HG02885 (cell line): Measurements from ENCODE around the gene TNFRSF12A.
A peak's percentile ranks its signal among the peaks of the same experiment; 100 is the strongest.

ENCODE experiments used
- ATAC-seq: cut with Tn5 transposase; IDR thresholded peaks from one replicate; pipeline ENCODE4 v1.9.1; 2021; ENCODE audit warnings: mild to moderate bottlenecking; ENCODE audit not compliant: unreplicated experiment, poor library complexity

Gene TNFRSF12A

GRCh38 chr16:3023669-3024478 lies 3.7 kb downstream of the TNFRSF12A start, which contains the start of the genes HCFC1R1 and THOC6:
HCFC1R1 (minus strand) TSS chr16:3023942; CDS start chr16:3023941, 1 bp downstream.
THOC6 (plus strand) TSS chr16:3024035; CDS start chr16:3024327, 292 bp downstream.
- ATAC-seq, result peak; percentile 80

- no peak for ATAC-seq
These were observed 5.1 kb downstream of the TNFRSF12A start for GRCh38 chr16:3025032-3026002.

- ATAC-seq, result no peak
These were observed 5.8 kb downstream of the TNFRSF12A start for GRCh38 chr16:3026003-3026378.

- no peak for ATAC-seq
These were observed 6.7 kb downstream of the TNFRSF12A start for GRCh38 chr16:3026609-3027488.

GRCh38 chr16:3027489-3027795 lies 7.3 kb downstream of the TNFRSF12A start:
- ATAC-seq, result no peak

GRCh38 chr16:3027983-3028715 lies 8.0 kb downstream of the TNFRSF12A start:
- ATAC-seq, result peak; percentile 37

- no peak for ATAC-seq
These were observed 8.7 kb downstream of the TNFRSF12A start for GRCh38 chr16:3028716-3029319.

- no peak for ATAC-seq
These were observed 9.5 kb downstream of the TNFRSF12A start for GRCh38 chr16:3029491-3030221.

GRCh38 chr16:3030222-3031212 lies 10.3 kb downstream of the TNFRSF12A start:
- no peak for ATAC-seq

GRCh38 chr16:3032624-3033023 lies 12.5 kb downstream of the TNFRSF12A start:
- ATAC-seq, result no peak

- ATAC-seq, result no peak
These were observed 15.3 kb downstream of the TNFRSF12A start for GRCh38 chr16:3035289-3035971.

- ATAC-seq, result no peak
These were observed 16.0 kb downstream of the TNFRSF12A start for GRCh38 chr16:3035972-3036725.

- ATAC-seq, result no peak
These were observed 16.7 kb downstream of the TNFRSF12A start, which contains the start of gene BICDL2 for GRCh38 chr16:3036726-3037315. BICDL2 (minus strand) TSS chr16:3036944; CDS start chr16:3035496, 1,448 bp downstream.

- no peak for ATAC-seq
These were observed 18.1 kb downstream of the TNFRSF12A start for GRCh38 chr16:3038256-3038655.

- ATAC-seq, result no peak
These were observed 18.7 kb downstream of the TNFRSF12A start for GRCh38 chr16:3038896-3039295.

GRCh38 chr16:3042376-3042775 lies 22.2 kb downstream of the TNFRSF12A start:
- ATAC-seq, result no peak
